ENCODE measurements around the gene ATF6.

The ATF6 gene

GRCh38 chr1:161944381-161944780 is 178.3 kb downstream of the ATF6 start:
- TF ChIP-seq CTCF (IDR thresholded peaks at IDR 0.05; ENCODE audit: insufficient read depth, missing control alignments): no peak
- DNase-seq (ENCODE audit: insufficient read length, low spot score): no peak
- FAIRE-seq: no peak

GRCh38 chr1:161945306-161946060 is 179.4 kb downstream of the ATF6 start:
- no peak for TF ChIP-seq CTCF (IDR thresholded peaks at IDR 0.05; ENCODE audit: insufficient read depth, missing control alignments)
- FAIRE-seq (no peak), DNase-seq (ENCODE audit: insufficient read length, low spot score) (no peak)

GRCh38 chr1:161946071-161946987 is 180.2 kb downstream of the ATF6 start:
- FAIRE-seq: no peak
- no peak for TF ChIP-seq CTCF (IDR thresholded peaks at IDR 0.05; ENCODE audit: insufficient read depth, missing control alignments)
- no peak for DNase-seq (ENCODE audit: insufficient read length, low spot score)

- no peak for TF ChIP-seq CTCF (IDR thresholded peaks at IDR 0.05; ENCODE audit: insufficient read depth, missing control alignments)
- DNase-seq (ENCODE audit: insufficient read length, low spot score) (no peak), FAIRE-seq (peak; percentile 53)
Observed at GRCh38 chr1:161948435-161948834, 182.3 kb downstream of the ATF6 start.

GRCh38 chr1:161949548-161949947 is 183.4 kb downstream of the ATF6 start:
- DNase-seq (ENCODE audit: insufficient read length, low spot score) (no peak), FAIRE-seq (no peak)
- TF ChIP-seq CTCF (IDR thresholded peaks at IDR 0.05; ENCODE audit: insufficient read depth, missing control alignments): no peak

- DNase-seq (ENCODE audit: insufficient read length, low spot score) (no peak), FAIRE-seq (no peak)
- no peak for TF ChIP-seq CTCF (IDR thresholded peaks at IDR 0.05; ENCODE audit: insufficient read depth, missing control alignments)
Observed at GRCh38 chr1:161950377-161950776, 184.3 kb downstream of the ATF6 start.

Measured in D721Med (cell line).